Neural cell (in vitro differentiated cells): ENCODE measurements around the gene SH3BGRL2.

Source experiments
- POLR2AphosphoS5 ChIP-seq: IDR thresholded peaks from 2 replicates; pipeline ENCODE4 v1.6.1; 2012
- TF ChIP-seq, protein P1 (sequence below): fragments of 450-650 bp; IDR thresholded peaks from 2 replicates; pipeline ENCODE4 v1.5.1; 2014; ENCODE audit warnings: antibody characterized with exemption, mild to moderate bottlenecking, moderate library complexity; ENCODE audit not compliant: poor library complexity, severe bottlenecking

DNA sequence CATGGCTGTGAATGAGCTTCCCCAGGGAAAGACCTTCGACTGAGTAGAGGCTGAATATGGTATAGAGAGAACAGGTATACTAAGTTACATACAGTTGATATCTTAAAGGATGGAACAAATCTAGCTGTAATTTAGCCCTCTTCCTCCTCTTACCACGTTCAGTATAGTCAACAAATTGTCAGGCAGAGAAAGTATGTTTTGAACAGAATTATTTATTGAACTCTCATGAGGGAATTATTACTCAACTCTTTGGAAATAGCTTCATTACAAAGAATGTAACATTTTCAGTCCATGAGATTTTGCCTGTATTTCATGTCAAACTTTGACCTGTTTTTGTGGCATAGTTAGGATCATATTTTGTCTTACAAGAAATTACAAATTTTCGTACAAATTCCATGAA lies 63.0 kb downstream of the SH3BGRL2 start:
- TF ChIP-seq POLR2AphosphoS5, result no peak
- TF ChIP-seq, protein P1, sequence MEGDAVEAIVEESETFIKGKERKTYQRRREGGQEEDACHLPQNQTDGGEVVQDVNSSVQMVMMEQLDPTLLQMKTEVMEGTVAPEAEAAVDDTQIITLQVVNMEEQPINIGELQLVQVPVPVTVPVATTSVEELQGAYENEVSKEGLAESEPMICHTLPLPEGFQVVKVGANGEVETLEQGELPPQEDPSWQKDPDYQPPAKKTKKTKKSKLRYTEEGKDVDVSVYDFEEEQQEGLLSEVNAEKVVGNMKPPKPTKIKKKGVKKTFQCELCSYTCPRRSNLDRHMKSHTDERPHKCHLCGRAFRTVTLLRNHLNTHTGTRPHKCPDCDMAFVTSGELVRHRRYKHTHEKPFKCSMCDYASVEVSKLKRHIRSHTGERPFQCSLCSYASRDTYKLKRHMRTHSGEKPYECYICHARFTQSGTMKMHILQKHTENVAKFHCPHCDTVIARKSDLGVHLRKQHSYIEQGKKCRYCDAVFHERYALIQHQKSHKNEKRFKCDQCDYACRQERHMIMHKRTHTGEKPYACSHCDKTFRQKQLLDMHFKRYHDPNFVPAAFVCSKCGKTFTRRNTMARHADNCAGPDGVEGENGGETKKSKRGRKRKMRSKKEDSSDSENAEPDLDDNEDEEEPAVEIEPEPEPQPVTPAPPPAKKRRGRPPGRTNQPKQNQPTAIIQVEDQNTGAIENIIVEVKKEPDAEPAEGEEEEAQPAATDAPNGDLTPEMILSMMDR, result no peak
